Fibroblast of skin of right biceps (primary cell): ENCODE measurements around the gene ITGAL.

ENCODE experiments used
- DNase-seq: peaks from one replicate; pipeline ENCODE4 v3.0.0-alpha.2; 2013

The ITGAL gene

GRCh38 chr16:30548416-30549253 lies 76.1 kb downstream of the ITGAL start:
- no peak for DNase-seq

GRCh38 chr16:30551781-30552180 lies 79.2 kb downstream of the ITGAL start:
- DNase-seq = no peak

GRCh38 chr16:30552956-30553355 lies 80.4 kb downstream of the ITGAL start:
- DNase-seq = no peak

DNA sequence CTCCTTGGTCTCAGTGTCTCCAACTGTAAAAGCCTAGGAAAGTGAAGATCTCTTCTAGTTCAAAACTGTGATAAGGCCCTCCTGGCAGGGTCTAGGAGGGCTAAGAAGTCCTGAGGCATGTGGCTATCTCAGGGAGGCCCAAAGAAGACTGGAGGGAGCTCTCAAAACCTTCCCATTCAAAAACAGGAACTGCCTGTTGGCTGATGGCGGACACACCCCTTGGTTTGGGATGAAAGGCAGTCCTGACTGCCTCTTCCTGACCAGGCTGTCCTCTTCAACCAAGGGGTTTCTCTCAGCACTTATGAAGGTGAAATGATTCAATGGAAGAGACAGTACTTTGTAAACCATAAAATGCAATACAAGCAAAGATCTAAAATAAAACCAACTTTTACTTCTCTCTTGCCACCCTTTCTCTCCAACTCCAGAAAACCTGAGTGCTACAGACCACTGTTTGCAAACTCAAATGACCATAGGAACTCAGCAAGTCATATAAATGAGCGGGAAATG lies 80.9 kb downstream of the ITGAL start:
- DNase-seq = no peak

- DNase-seq = no peak
Measured at GRCh38 chr16:30554557-30555314, 82.2 kb downstream of the ITGAL start.

GRCh38 chr16:30555315-30556124 lies 83.0 kb downstream of the ITGAL start:
- no peak for DNase-seq

GRCh38 chr16:30556125-30556473 lies 83.6 kb downstream of the ITGAL start:
- no peak for DNase-seq

DNA sequence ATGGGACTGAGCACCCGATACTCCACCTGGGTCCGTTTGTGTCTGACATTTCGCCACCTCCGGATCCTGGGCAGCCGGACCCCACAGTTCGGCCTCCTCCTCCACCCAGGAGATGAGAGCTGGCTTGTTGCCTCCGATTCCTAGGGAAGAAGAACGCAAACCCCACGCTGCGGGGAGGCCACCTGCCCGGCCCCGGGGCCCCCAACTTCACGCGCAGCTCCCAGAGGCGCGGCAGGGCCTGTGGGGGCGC lies 85.1 kb downstream of the ITGAL start:
- no peak for DNase-seq

GRCh38 chr16:30557957-30558788 lies 85.6 kb downstream of the ITGAL start, which contains the start of gene ZNF764:
TSS of gene ZNF764 (minus strand) at chr16:30558374. CDS start at chr16:30558182, 192 bp downstream.
- DNase-seq = peak; percentile 99

DNA sequence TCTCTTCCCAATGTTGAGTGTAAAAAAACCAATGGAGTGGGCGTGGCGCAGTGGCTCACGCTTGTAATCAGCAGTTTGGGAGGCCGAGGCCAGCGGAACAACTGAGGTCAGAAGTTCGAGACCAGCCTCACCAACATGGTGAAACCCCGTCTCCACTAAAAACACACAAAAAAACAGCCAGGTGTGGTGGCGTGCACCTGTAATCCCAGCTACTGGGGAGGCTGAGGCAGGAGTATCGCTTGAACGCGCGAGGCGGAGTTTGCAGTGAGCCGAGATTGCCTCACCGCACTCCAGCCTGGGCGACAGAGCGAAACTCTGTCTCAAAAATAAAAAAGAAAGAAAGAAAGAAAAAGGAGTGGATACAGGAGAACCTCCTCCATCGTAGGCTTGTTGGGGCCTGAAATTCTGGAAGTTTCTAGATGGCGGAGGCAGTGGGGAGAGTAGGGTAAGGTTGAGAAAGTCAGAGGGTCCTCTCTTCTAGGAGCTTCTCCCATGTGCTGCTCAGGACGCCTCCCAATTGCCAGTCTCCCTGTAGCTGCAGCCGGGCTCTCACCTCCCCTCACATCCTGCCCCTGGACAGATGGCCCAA lies 86.3 kb downstream of the ITGAL start:
- DNase-seq = no peak

DNA sequence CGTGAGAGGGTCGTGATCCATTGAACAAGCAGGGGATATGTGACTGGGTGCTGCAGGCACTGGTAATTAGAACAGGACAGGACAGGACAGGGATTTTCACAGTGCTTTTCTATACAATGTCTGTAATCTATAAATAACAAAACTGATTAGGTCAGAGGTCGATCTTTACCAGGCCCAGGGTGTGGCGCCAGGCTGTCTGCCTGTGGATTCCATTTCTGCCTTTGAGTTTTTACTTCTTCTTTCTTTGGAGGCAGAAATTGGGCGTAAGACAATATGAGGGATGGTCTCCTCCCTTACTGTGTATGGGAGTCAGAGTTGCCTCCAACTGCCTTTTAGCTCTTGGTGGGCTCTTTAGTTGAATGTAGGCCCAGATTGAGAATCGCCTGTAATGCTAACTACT lies 87.1 kb downstream of the ITGAL start:
- DNase-seq = no peak

DNA sequence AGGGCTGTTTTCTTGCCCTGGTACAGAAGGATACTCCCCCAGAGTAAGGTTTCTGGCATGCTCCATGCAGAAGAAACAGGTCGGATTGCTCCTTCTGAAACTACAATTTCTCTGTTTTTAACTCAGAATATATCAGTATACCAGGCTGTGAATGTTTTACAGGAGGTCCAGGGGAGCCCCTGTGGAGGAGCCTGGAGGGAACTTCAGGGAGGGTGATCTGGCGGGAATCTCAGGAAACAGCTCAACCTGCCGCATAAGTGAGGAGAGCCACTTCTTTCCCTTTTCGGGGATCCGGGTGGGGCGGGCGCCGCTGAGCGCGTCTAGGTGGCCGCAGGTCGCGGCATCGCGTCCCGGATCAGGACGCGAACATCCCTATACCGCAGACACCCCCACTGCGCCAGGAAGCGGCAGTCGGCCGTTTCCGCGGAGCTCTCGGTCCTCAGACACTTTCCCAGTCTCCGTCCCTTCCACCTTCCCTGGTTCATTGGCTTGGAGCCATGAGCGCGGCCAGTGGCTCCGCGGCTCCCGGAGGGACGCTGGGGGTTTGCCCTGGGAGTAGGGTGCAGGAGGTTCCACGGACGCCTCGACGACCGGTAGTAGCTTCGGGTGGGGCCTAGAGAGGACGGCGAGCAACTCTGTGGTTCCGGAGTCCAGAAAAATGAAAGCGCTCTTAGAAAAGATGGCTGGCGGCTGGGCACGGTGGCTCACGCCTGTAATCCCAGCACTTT lies 88.7 kb downstream of the ITGAL start:
- no peak for DNase-seq

- no peak for DNase-seq
Measured at GRCh38 chr16:30562021-30562420, 89.5 kb downstream of the ITGAL start.

DNA sequence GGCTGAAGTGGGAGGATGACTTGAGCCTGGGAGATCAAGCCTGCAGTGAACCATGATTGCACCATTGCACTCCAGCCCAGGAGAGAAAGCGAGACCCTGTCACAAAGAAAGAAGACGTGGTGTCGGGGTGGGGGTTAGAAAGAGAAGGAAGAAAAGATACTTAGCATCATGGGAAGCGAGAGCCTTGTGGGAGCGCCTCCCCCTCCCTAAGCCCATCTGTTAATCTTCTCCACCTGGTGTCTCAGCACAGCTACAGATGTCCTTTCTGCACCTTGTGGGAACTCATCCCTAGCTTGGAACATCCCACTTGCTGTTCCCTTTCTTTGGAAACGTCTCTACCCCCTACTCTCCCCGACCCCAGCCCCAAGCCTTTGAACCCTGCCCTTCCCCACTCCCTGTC lies 93.0 kb downstream of the ITGAL start:
- DNase-seq = no peak

GRCh38 chr16:30565984-30566383 lies 93.4 kb downstream of the ITGAL start:
- no peak for DNase-seq

DNA sequence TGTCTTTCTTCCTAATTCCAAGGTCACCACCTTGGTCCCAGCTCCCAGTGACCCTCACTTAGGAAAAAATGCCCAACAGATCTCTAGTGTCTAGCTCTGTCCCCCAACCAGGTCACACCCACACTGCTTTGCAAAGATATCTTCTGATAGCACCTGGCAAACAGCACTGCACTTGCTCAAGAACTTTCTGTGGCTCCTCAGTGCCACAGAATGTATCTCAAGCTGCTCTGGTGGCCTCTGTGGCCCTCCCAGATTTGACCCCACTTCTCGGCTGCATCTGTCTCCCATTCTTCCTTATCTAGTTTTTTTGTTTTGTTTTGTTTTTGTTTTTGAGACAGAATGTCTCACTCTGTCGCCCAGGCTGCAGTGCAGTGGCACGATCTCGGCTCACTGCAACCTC lies 94.0 kb downstream of the ITGAL start:
- no peak for DNase-seq

DNA sequence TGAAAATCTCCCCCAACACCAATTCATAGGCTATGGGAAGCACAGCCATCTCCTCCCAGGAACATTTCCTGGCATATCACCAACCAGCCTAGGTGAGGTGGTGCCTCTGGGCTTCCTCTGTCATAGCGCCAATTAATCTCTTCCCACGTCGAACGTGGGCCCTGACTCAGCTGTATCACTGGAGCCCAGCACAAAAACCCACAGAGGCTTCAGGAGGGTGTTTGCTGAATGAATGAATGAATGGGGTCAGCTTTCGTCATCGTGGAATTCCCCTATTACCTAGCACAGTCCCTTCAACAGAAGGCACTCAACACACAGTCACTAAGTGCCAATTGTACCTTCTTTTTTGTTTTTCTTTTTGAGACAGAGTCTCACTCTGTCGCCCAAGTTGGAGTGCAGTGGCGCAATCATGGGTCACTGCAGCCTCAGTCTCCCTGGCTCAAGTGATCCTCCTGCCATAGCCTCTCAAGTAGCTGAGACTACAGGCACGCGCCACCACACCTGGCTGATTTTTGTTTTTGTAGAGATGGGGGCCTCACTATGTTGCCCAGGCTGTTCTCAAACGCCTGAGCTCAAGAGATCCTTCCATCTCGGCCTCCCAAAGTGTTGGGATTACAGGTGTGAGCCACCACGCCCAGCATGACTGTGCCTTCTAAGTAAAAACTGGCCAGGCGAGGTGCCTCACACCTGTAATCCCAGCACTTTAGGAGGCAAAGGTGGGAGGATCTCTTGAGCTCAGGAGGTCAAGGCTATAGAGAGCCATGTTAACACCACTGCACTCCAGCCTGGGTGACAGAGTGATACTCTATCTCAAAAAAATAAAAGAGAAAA lies 94.8 kb downstream of the ITGAL start:
- DNase-seq = no peak

- peak; percentile 43 for DNase-seq
Measured at GRCh38 chr16:30567991-30568638, 95.6 kb downstream of the ITGAL start.

DNA sequence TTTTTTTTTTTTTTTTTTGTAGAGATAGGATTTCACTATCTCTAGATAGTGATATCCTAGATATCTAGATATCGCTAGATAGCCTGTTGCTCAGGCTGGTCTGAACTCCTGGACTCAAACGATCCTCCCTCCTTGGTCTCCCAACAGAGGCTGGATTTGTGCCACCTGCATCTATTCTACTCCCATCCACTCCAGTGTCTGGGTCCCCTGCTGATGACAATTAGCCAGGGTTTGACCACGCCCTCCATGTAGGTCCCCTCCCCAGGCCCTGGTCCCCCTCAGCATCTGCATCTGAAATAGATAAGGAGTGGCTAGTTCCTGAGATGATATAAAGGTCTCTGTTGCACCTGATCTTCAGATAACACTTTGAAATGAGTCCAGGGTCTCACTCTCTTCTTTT lies 96.7 kb downstream of the ITGAL start:
- no peak for DNase-seq
